Breast epithelium (tissue), 3 donors: ENCODE results near the gene CFAP20DC.

Experiments
- CTCF ChIP-seq, 3 donors: fragments of 450-650 bp; IDR thresholded peaks; one replicate each; pipeline ENCODE4 v1.5.1; 2016 to 2017; ENCODE audit warnings: antibody characterized with exemption in 3 of 3, mild to moderate bottlenecking in 3 of 3, moderate library complexity in 3 of 3
- POLR2A ChIP-seq: fragments of 450-650 bp; IDR thresholded peaks from one replicate; pipeline ENCODE4 v1.6.1; 2016; ENCODE audit warnings: antibody characterized with exemption, mild to moderate bottlenecking, moderate library complexity

- TF ChIP-seq POLR2A (no peak), CTCF (IDR thresholded peaks at IDR 0.05) (no peak)
These were observed 210.6 kb downstream of the CFAP20DC start for GRCh38 chr3:58839187-58839586.
